Measurements from ENCODE around the gene ORM2. TPM values are rescaled to one million over a fixed set of nuclear protein-coding genes. Genes with fewer than 3 reads are reported as not detected.

Gene ORM2
- total and polyA plus RNA-seq, 2 of the 4 experiments (the other 2 are of a cell fraction) = not detected

DNA sequence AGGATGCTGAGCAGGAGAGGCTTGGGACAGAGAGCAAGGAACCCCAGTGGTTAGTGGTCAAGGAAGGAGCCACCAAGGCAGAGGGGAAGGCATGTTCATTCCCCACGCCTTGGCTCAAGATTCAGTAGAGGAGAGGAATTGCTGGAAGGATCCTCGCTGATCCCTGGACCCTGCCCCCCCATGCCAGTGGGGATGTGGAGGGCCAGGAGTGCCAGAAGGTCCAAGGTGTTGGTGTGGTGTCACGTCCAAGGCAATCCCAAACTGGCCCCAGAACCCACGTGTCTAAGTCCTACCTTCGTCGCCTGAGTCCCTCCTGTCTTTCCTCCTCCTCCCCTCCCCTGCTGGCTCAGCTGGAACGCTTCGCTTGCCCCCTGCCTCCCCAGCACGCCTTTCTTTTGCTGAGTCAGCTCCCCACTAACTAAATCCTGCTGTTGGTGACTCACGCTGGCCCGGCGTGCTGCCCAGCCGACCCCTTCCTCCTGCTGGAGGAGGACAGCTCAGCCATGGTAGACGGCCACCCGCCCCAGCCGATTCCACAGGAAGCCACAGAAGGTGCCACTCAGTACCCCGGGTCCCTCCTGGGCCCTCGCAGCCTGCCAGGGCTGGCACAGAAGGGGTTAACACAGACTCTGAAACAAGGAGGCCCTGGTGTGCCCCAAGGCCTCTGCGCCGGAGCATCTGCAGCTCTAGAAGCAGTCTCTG lies 44.4 kb upstream of the ORM2 start (continued):
- TF ChIP-seq CTCF (conservative IDR thresholded peaks at IDR 0.05; ENCODE audit: low read depth, low read length) (0 out of 2 replicates have a peak, but pooled peaks have one; percentile 19), MXI1 (IDR thresholded peaks at IDR 0.05; ENCODE audit: borderline replicate concordance, low read depth, low read length) (peak; percentile 48; the same call in 1 of the 2 replicates)

Measured in IMR-90 (cell line).